Sciatic nerve (tissue), 2 donors: Measurements from ENCODE around the gene DHRS4. TPM values are rescaled to one million over a fixed set of nuclear protein-coding genes. Genes with fewer than 3 reads are reported as not detected.

Experiments
- ATAC-seq: fragments of 200-7000 bp; cut with Tn5 transposase; one replicate; pipeline ENCODE4 v1.9.1; 2020; ENCODE audit warnings: mild to moderate bottlenecking, moderate library complexity
- DNase-seq: peaks from one replicate; pipeline ENCODE4 v3.0.0-alpha.2; 2020; ENCODE audit warnings: low spot score
- intact Hi-C: fragments of 100-400 bp; cut with DNase I; formaldehyde crosslinking; loops from one replicate; pipeline ENCODE4 v1.14.2; 2022
- total RNA-seq: library from RNA; stranded (reverse); fragmentation: NEBNext Ultra II Directional; extraction: Animal tissue kit (Norgen Biotek cat#: 25700); gene quantifications from one replicate; pipeline ENCODE4 v1.2.1, GENCODE V29; 2021
- donor health status: DM: no; HTN: no; CAD: no.
- donor health status: DM: no; HTN: no; CAD: no.

DHRS4 gene
- total RNA-seq: 24.3 TPM

- intact Hi-C loops: no loop called here
- DNase-seq (peak; percentile 93), ATAC-seq (peak; percentile 99)
Observed at GRCh38 chr14:23953464-23954278, at the start of gene DHRS4. TSS of gene DHRS4 (plus strand) at chr14:23953770. CDS start at chr14:23953789, 19 bp downstream.

GRCh38 chr14:23910101-23910875 is 43.3 kb upstream of the DHRS4 start:
- intact Hi-C loops: no loop called here

GRCh38 chr14:23910876-23911210 is 42.7 kb upstream of the DHRS4 start:
- intact Hi-C loops: no loop called here
- no peak for DNase-seq
- no peak for ATAC-seq

More at GRCh38 chr14:23910101-23910875, 43.3 kb upstream of the DHRS4 start:
- DNase-seq (no peak), ATAC-seq (no peak)

GRCh38 chr14:23915559-23915958 is 38.0 kb upstream of the DHRS4 start:
- intact Hi-C loops: no loop called here
- DNase-seq: no peak
- ATAC-seq: no peak

GRCh38 chr14:23916004-23916403 is 37.6 kb upstream of the DHRS4 start:
- intact Hi-C loops: no loop called here
- DNase-seq: no peak
- peak; percentile 72 for ATAC-seq

GRCh38 chr14:23916446-23916845 is 37.1 kb upstream of the DHRS4 start:
- intact Hi-C loops: no loop called here
- DNase-seq (no peak), ATAC-seq (peak; percentile 32)

GRCh38 chr14:23922545-23922944 is 31.0 kb upstream of the DHRS4 start:
- intact Hi-C loops: no loop called here
- no peak for ATAC-seq
- no peak for DNase-seq

- DNase-seq: no peak
- no peak for ATAC-seq
- intact Hi-C loops: no loop called here
Observed at GRCh38 chr14:23925523-23926075, 28.0 kb upstream of the DHRS4 start.

GRCh38 chr14:23926543-23926942 is 27.0 kb upstream of the DHRS4 start:
- intact Hi-C loops: no loop called here
- ATAC-seq (no peak), DNase-seq (no peak)

DNA sequence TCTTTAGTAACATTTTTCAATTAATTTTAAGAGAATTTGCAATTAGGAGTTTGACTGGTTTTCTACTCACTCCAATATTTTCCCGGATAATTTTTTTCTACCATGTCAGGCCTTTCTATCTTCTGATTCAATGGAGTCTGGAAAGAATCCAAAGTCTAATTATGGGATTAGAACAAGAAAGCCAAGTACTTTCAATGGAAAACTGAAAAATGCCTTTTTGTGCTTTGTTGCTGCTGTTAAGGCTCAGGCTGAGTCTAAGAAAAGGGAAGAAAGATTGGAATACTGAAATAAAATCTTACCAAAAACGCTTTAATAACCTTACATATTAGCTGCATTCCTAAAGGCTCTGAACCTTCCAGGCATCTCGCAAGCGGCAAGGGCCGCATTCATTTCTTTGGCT is 24.4 kb upstream of the DHRS4 start:
- no peak for ATAC-seq
- DNase-seq: no peak
- intact Hi-C loops: no loop called here

DNA sequence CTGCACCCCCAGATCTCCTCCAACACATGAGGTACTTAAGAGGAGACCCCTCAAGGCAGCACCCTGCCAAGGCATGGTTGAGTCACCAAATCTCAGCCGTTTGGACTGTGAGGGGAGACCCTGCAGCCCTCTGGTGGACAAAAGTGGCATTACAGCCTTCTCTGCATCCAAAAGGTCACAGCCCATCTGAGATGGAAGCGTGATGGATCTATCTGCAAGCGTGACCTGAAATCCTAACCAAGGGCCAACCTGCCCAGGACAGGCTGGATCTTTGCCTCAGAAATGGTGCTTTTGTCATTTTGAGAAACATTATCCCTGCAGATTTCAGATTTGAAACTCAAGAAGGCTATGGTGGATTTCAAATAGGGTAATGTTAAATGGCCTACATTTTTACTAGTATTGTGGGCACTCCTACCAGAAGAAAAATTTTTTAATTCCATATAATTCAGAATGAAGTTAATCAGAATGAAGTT is 23.7 kb upstream of the DHRS4 start:
- DNase-seq: peak; percentile 89
- intact Hi-C loops: no loop called here
- peak; percentile 91 for ATAC-seq

DNA sequence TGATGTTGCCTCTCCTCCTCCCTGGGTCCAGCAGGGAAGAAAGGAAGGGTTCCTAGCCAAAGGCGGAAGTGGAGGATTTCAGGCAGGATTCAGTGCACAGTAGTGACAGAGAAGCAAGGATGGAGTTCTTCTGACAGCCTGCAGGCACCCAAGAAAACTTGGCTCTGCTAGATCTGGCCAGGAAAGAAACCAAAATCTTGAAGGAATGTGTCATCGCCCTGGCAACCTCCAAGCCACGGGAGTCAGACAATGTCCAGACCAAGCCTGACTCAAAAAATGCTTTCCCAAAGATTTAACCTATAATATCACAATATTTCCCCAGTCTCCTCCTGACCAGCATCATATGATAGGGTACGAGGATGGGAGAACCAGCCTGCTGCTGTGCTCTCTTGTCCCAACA is 22.8 kb upstream of the DHRS4 start:
- DNase-seq (no peak), ATAC-seq (peak; percentile 50)
- intact Hi-C loops: no loop called here

- DNase-seq: no peak
- no peak for ATAC-seq
- intact Hi-C loops: no loop called here
Observed at GRCh38 chr14:23931721-23932289, 21.8 kb upstream of the DHRS4 start.

DNA sequence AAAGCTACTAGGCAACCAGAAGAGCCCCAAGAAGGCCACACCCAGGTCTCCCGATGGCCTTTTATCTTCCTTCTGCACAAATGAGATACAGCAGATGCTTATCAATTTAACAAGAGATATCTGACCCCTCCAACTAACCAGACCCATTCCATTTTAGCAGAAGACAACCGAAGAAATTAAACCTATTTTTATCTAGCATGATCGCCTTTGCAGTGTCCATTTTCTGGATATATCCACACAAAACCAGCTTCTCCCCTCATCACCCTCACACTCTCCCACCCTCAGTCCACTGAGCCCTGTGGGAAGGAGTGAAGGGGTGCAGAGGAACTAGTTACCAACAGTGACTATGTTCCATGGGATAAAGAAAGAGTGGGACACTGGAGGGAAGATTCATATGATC is 20.9 kb upstream of the DHRS4 start:
- ATAC-seq (no peak), DNase-seq (no peak)
- intact Hi-C loops: no loop called here

DNA sequence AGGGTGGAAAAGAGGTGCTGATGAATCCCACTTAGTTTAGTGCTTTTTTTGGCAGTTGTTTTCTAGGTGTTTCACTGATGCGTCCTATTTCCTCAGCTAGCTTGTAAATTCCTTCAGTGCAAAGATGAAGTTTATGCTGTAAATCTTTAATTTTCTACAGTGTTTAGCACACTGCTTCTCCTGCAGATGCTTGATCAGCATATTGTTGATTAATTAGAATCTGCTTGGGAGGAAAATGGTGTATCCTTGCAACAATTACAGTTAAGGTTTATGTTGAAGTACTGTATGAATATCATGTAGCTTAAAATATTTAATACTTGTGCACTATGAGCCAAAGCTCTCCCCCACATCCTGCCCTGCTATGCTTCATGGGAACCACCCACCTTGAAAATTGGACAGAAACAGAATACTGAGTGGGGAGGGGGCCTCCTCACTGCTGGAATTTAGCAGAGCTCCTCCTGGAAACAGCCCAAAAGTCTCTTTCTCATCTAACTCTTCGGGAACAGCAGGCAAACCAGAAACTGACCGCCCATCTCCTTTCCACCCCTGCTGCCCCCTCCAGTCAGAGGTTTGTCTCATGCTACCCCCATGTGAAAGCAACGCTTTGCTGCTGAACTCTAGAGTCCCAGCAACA is 20.3 kb upstream of the DHRS4 start:
- no peak for DNase-seq
- intact Hi-C loops: no loop called here
- ATAC-seq: no peak

- intact Hi-C loops: no loop called here
- ATAC-seq: no peak
Observed at GRCh38 chr14:23933742-23934128, 19.8 kb upstream of the DHRS4 start.

GRCh38 chr14:23935158-23935557 is 18.4 kb upstream of the DHRS4 start:
- intact Hi-C loops: no loop called here

More at GRCh38 chr14:23933742-23934128, 19.8 kb upstream of the DHRS4 start:
- no peak for DNase-seq

GRCh38 chr14:23936084-23936829 is 17.3 kb upstream of the DHRS4 start:
- intact Hi-C loops: no loop called here
- ATAC-seq (no peak), DNase-seq (no peak)

More at GRCh38 chr14:23935158-23935557, 18.4 kb upstream of the DHRS4 start:
- DNase-seq: no peak
- no peak for ATAC-seq
